Measurements from ENCODE around the gene ENOX2.

ENOX2 gene

DNA sequence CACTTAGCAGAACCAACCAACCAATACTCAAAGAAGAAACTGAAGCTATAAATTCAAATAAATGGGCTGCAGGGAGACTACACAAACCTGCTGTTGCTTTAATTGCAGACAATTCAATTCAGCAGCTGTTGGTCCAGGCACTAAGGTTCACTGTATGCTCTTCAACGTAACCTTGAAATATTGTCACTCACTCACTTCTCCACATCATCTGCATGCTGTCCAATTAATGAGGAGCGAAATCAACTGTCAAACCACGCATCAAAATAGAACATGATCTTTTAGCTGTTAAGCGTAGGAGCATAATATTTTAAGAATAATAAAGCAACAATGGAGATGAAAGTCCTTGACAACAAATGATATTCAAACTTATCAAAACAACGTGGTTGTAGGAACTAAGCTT is 17.0 kb downstream of the ENOX2 start:
- H3K9me3 ChIP-seq (ENCODE audit: insufficient read depth, low read length, severe bottlenecking): no peaks in the 10 kb centered on the region
- H3K36me3 ChIP-seq (ENCODE audit: insufficient read depth, low read length): no peaks in the 10 kb centered on the region
- ATAC-seq (ENCODE audit: insufficient read depth, low read depth) (no peak), DNase-seq (no peak)
- no peak overlapping the region for H3K27ac ChIP-seq (ENCODE audit: low read length)
- H3K9ac ChIP-seq (ENCODE audit: low read depth, low read length): no peak overlapping the region
- H3K79me2 ChIP-seq (ENCODE audit: insufficient read depth, low read length): no peaks in the 10 kb centered on the region
- no peak overlapping the region for H3K4me3 ChIP-seq (ENCODE audit: low read depth in 1 of 2, low read length in 2 of 2)
- no peak overlapping the region for H2AFZ ChIP-seq (ENCODE audit: low read depth, low read length)
- H3K4me2 ChIP-seq (ENCODE audit: insufficient read depth, low read length): no peak overlapping the region
- no peak for TF ChIP-seq CTCF (IDR thresholded peaks at IDR 0.05; ENCODE audit: borderline replicate concordance, extremely low read depth, low read length, poor library complexity, severe bottlenecking)
- TF ChIP-seq EZH2 (IDR thresholded peaks at IDR 0.05; ENCODE audit: borderline replicate concordance, low read depth, low read length, severe bottlenecking): no peak
- H3K27me3 ChIP-seq (ENCODE audit: insufficient read depth, low read length, poor library complexity): no peaks in the 10 kb centered on the region
- H3K4me1 ChIP-seq (ENCODE audit: insufficient read depth, low read length): no peaks in the 10 kb centered on the region
- H4K20me1 ChIP-seq (ENCODE audit: insufficient read depth, low read length): no peaks in the 10 kb centered on the region

GRCh38 chrX:130885508-130885907 is 17.5 kb downstream of the ENOX2 start:
- Histone ChIP-seq H3K4me3 (ENCODE audit: low read depth in 1 of 2, low read length in 2 of 2) (no peak overlapping the region), H3K9me3 (ENCODE audit: insufficient read depth, low read length, severe bottlenecking) (no peaks in the 10 kb centered on the region), H3K27ac (ENCODE audit: low read length) (no peak overlapping the region), H3K27me3 (ENCODE audit: insufficient read depth, low read length, poor library complexity) (no peaks in the 10 kb centered on the region), H3K4me1 (ENCODE audit: insufficient read depth, low read length) (no peaks in the 10 kb centered on the region), H2AFZ (ENCODE audit: low read depth, low read length) (no peak overlapping the region), H3K9ac (ENCODE audit: low read depth, low read length) (no peak overlapping the region), H3K4me2 (ENCODE audit: insufficient read depth, low read length) (no peak overlapping the region), H4K20me1 (ENCODE audit: insufficient read depth, low read length) (no peaks in the 10 kb centered on the region), H3K36me3 (ENCODE audit: insufficient read depth, low read length) (no peaks in the 10 kb centered on the region), H3K79me2 (ENCODE audit: insufficient read depth, low read length) (no peaks in the 10 kb centered on the region)
- ATAC-seq (ENCODE audit: insufficient read depth, low read depth) (no peak), DNase-seq (no peak)
- TF ChIP-seq CTCF (IDR thresholded peaks at IDR 0.05; ENCODE audit: borderline replicate concordance, extremely low read depth, low read length, poor library complexity, severe bottlenecking): no peak

- no peak overlapping the region for H2AFZ ChIP-seq (ENCODE audit: low read depth, low read length)
- no peaks in the 10 kb centered on the region for H3K36me3 ChIP-seq (ENCODE audit: insufficient read depth, low read length)
- ATAC-seq (ENCODE audit: insufficient read depth, low read depth) (no peak), DNase-seq (no peak)
- H3K79me2 ChIP-seq (ENCODE audit: insufficient read depth, low read length): no peaks in the 10 kb centered on the region
- TF ChIP-seq CTCF (IDR thresholded peaks at IDR 0.05; ENCODE audit: borderline replicate concordance, extremely low read depth, low read length, poor library complexity, severe bottlenecking) (no peak), EZH2 (IDR thresholded peaks at IDR 0.05; ENCODE audit: borderline replicate concordance, low read depth, low read length, severe bottlenecking) (no peak)
- no peaks in the 10 kb centered on the region for H4K20me1 ChIP-seq (ENCODE audit: insufficient read depth, low read length)
- H3K9ac ChIP-seq (ENCODE audit: low read depth, low read length): no peak overlapping the region
- H3K4me1 ChIP-seq (ENCODE audit: insufficient read depth, low read length): no peaks in the 10 kb centered on the region
- no peak overlapping the region for H3K4me3 ChIP-seq (ENCODE audit: low read depth in 1 of 2, low read length in 2 of 2)
- H3K27me3 ChIP-seq (ENCODE audit: insufficient read depth, low read length, poor library complexity): no peaks in the 10 kb centered on the region
- H3K4me2 ChIP-seq (ENCODE audit: insufficient read depth, low read length): no peak overlapping the region
- no peak overlapping the region for H3K27ac ChIP-seq (ENCODE audit: low read length)
- H3K9me3 ChIP-seq (ENCODE audit: insufficient read depth, low read length, severe bottlenecking): no peaks in the 10 kb centered on the region
Observed at GRCh38 chrX:130884627-130885026, 18.4 kb downstream of the ENOX2 start.

DNA sequence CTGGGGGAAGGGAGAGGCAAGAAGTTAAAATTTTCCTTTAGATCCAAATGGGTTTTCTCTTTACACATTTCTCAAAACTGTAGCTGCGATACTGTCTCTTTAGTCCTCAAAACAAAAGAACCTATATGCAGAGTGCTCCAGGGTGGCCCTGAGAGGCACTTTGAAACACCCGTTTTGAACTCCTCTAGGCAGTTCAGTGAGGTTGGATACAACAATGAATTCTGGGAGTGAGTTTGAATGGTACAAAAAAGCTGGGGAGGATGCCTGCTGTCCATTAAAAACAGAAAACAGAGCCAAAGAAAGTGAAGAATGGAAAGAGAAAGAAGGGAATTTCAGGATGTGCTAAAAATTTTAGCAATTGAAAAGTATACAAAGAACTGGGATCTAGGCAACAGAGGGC is 23.1 kb downstream of the ENOX2 start:
- Histone ChIP-seq H3K36me3 (ENCODE audit: insufficient read depth, low read length) (no peaks in the 10 kb centered on the region), H4K20me1 (ENCODE audit: insufficient read depth, low read length) (no peaks in the 10 kb centered on the region), H3K79me2 (ENCODE audit: insufficient read depth, low read length) (no peaks in the 10 kb centered on the region), H3K4me2 (ENCODE audit: insufficient read depth, low read length) (no peak overlapping the region), H2AFZ (ENCODE audit: low read depth, low read length) (no peak overlapping the region), H3K4me3 (ENCODE audit: low read depth in 1 of 2, low read length in 2 of 2) (no peak overlapping the region), H3K9me3 (ENCODE audit: insufficient read depth, low read length, severe bottlenecking) (no peaks in the 10 kb centered on the region), H3K9ac (ENCODE audit: low read depth, low read length) (no peak overlapping the region), H3K27me3 (ENCODE audit: insufficient read depth, low read length, poor library complexity) (no peaks in the 10 kb centered on the region), H3K4me1 (ENCODE audit: insufficient read depth, low read length) (0 out of 2 replicates have a peak, but pooled peaks cover 2% of the 10 kb centered on the region), H3K27ac (ENCODE audit: low read length) (no peak overlapping the region)
- ATAC-seq (ENCODE audit: insufficient read depth, low read depth): no peak
- DNase-seq: no peak
- TF ChIP-seq CTCF (IDR thresholded peaks at IDR 0.05; ENCODE audit: borderline replicate concordance, extremely low read depth, low read length, poor library complexity, severe bottlenecking) (no peak), EZH2 (IDR thresholded peaks at IDR 0.05; ENCODE audit: borderline replicate concordance, low read depth, low read length, severe bottlenecking) (no peak)

Data from DND-41 (cell line).